ENCODE measurements around the gene DOCK4.
"Not testable (repeated sequence)": the region's sequence is repeated elsewhere in the genome, so short reads cannot be mapped to it uniquely, and the experiment has no call there.

Gene DOCK4

GRCh38 chr7:111958431-111958830 is 247.8 kb downstream of the DOCK4 start:
- no peak for DNase-seq (ENCODE audit: low read depth in 1 of 2, low spot score in 1 of 2)

GRCh38 chr7:111955616-111956015 is 250.6 kb downstream of the DOCK4 start:
- DNase-seq (ENCODE audit: low read depth in 1 of 2, low spot score in 1 of 2): no peak

- no peak for DNase-seq (ENCODE audit: low read depth in 1 of 2, low spot score in 1 of 2)
Observed at GRCh38 chr7:111954474-111955381, 251.5 kb downstream of the DOCK4 start.

GRCh38 chr7:111954056-111954455 is 252.1 kb downstream of the DOCK4 start:
- no peak for DNase-seq (ENCODE audit: low read depth in 1 of 2, low spot score in 1 of 2)

- DNase-seq (ENCODE audit: low read depth in 1 of 2, low spot score in 1 of 2): no peak
Observed at GRCh38 chr7:111953611-111954010, 252.6 kb downstream of the DOCK4 start.

- no peak for DNase-seq (ENCODE audit: low read depth in 1 of 2, low spot score in 1 of 2)
Observed at GRCh38 chr7:111952783-111953182, 253.4 kb downstream of the DOCK4 start.

- DNase-seq (ENCODE audit: low read depth in 1 of 2, low spot score in 1 of 2): no peak
Observed at GRCh38 chr7:111951052-111951451, 255.1 kb downstream of the DOCK4 start.

- DNase-seq (ENCODE audit: low read depth in 1 of 2, low spot score in 1 of 2): no peak
Observed at GRCh38 chr7:111942450-111943081, 263.6 kb downstream of the DOCK4 start.

GRCh38 chr7:111937163-111937562 is 269.0 kb downstream of the DOCK4 start:
- DNase-seq (ENCODE audit: low read depth in 1 of 2, low spot score in 1 of 2): no peak

GRCh38 chr7:111933609-111934008 is 272.6 kb downstream of the DOCK4 start:
- no peak for DNase-seq (ENCODE audit: low read depth in 1 of 2, low spot score in 1 of 2)

- DNase-seq (ENCODE audit: low read depth in 1 of 2, low spot score in 1 of 2): no peak
Observed at GRCh38 chr7:111931958-111932357, 274.2 kb downstream of the DOCK4 start.

- DNase-seq (ENCODE audit: low read depth in 1 of 2, low spot score in 1 of 2): no peak
Observed at GRCh38 chr7:111931016-111931517, 275.1 kb downstream of the DOCK4 start.

- DNase-seq (ENCODE audit: low read depth in 1 of 2, low spot score in 1 of 2): no peak
Observed at GRCh38 chr7:111929264-111929663, 276.9 kb downstream of the DOCK4 start.

GRCh38 chr7:111927353-111928019 is 278.7 kb downstream of the DOCK4 start:
- no peak for DNase-seq (ENCODE audit: low read depth in 1 of 2, low spot score in 1 of 2)

GRCh38 chr7:111920329-111920728 is 285.9 kb downstream of the DOCK4 start:
- DNase-seq (ENCODE audit: low read depth in 1 of 2, low spot score in 1 of 2): no peak

GRCh38 chr7:111919631-111920179 is 286.5 kb downstream of the DOCK4 start:
- DNase-seq (ENCODE audit: low read depth in 1 of 2, low spot score in 1 of 2): no peak

GRCh38 chr7:111919164-111919563 is 287.0 kb downstream of the DOCK4 start:
- DNase-seq (ENCODE audit: low read depth in 1 of 2, low spot score in 1 of 2): no peak

- no peak for DNase-seq (ENCODE audit: low read depth in 1 of 2, low spot score in 1 of 2)
Observed at GRCh38 chr7:111918461-111918860, 287.7 kb downstream of the DOCK4 start.

- DNase-seq (ENCODE audit: low read depth in 1 of 2, low spot score in 1 of 2): not testable (repeated sequence)
Observed at GRCh38 chr7:111917404-111917803, 288.8 kb downstream of the DOCK4 start.

GRCh38 chr7:111914291-111914690 is 291.9 kb downstream of the DOCK4 start:
- DNase-seq (ENCODE audit: low read depth in 1 of 2, low spot score in 1 of 2): no peak

- no peak for DNase-seq (ENCODE audit: low read depth in 1 of 2, low spot score in 1 of 2)
Observed at GRCh38 chr7:111911166-111911961, 294.8 kb downstream of the DOCK4 start.
